IPS-NIHi7 (cell line): ENCODE data around the gene PLOD2.
"Not testable (repeated sequence)": the region's sequence is repeated elsewhere in the genome, so short reads cannot be mapped to it uniquely, and the experiment has no call there.

Experiments
- DNase-seq: peaks from one replicate; pipeline ENCODE4 v3.0.0; 2012; ENCODE audit warnings: mixed read lengths; ENCODE audit errors: extremely low spot score

The PLOD2 gene

GRCh38 chr3:146139586-146140110 lies 21.3 kb downstream of the PLOD2 start:
- no peak for DNase-seq

- no peak for DNase-seq
Observed at GRCh38 chr3:146138902-146139301, 22.1 kb downstream of the PLOD2 start.

GRCh38 chr3:146136647-146137046 lies 24.3 kb downstream of the PLOD2 start:
- no peak for DNase-seq

GRCh38 chr3:146134348-146135117 lies 26.5 kb downstream of the PLOD2 start:
- peak; percentile 47 for DNase-seq

- DNase-seq = no peak
Observed at GRCh38 chr3:146133441-146133840, 27.5 kb downstream of the PLOD2 start.

GRCh38 chr3:146131616-146132410 lies 29.2 kb downstream of the PLOD2 start:
- no peak for DNase-seq

GRCh38 chr3:146130881-146131371 lies 30.1 kb downstream of the PLOD2 start:
- DNase-seq = no peak

- no peak for DNase-seq
Observed at GRCh38 chr3:146129750-146130149, 31.2 kb downstream of the PLOD2 start.

GRCh38 chr3:146128939-146129338 lies 32.0 kb downstream of the PLOD2 start:
- no peak for DNase-seq

GRCh38 chr3:146128179-146128578 lies 32.8 kb downstream of the PLOD2 start:
- no peak for DNase-seq

- DNase-seq = no peak
Observed at GRCh38 chr3:146125951-146126350, 35.0 kb downstream of the PLOD2 start.

- no peak for DNase-seq
Observed at GRCh38 chr3:146124126-146124801, 36.7 kb downstream of the PLOD2 start.

GRCh38 chr3:146117406-146118285 lies 43.3 kb downstream of the PLOD2 start:
- DNase-seq = no peak

- DNase-seq = no peak
Observed at GRCh38 chr3:146115619-146116018, 45.4 kb downstream of the PLOD2 start.

GRCh38 chr3:146113804-146114203 lies 47.2 kb downstream of the PLOD2 start:
- not testable (repeated sequence) for DNase-seq

- no peak for DNase-seq
Observed at GRCh38 chr3:146111337-146111736, 49.6 kb downstream of the PLOD2 start.

GRCh38 chr3:146110161-146110560 lies 50.8 kb downstream of the PLOD2 start:
- DNase-seq = no peak

- DNase-seq = no peak
Observed at GRCh38 chr3:146106986-146107385, 54.0 kb downstream of the PLOD2 start.

GRCh38 chr3:146104068-146104467 lies 56.9 kb downstream of the PLOD2 start:
- no peak for DNase-seq

GRCh38 chr3:146102885-146103284 lies 58.1 kb downstream of the PLOD2 start:
- DNase-seq = no peak

- no peak for DNase-seq
Observed at GRCh38 chr3:146101538-146101937, 59.4 kb downstream of the PLOD2 start.
